Body of pancreas (tissue), 4 donors: Measurements from ENCODE around the gene PRKG1. TPM values are rescaled to one million over a fixed set of nuclear protein-coding genes. Genes with fewer than 3 reads are reported as not detected.

Experiments used
- ATAC-seq: fragments of 150-250 bp; one replicate; pipeline ENCODE4 v1.9.1; 2016
- DNase-seq, 4 donors: peaks; one replicate each; pipeline ENCODE4 v3.0.0-alpha.2; 2019
- H3K27ac ChIP-seq, 4 donors: fragments of 200-600 bp; sonication (generic); 1 replicate in 3 of 4; 2 replicates in 1 of 4; pipeline versions ENCODE4 v1.5.1 to v1.6.1; 2016 to 2019; ENCODE audit warnings: mild to moderate bottlenecking in 1 of 4, mixed read lengths in 1 of 4, moderate library complexity in 1 of 4
- H3K27me3 ChIP-seq, 2 donors: fragments of 200-600 bp; sonication (generic); one replicate each; pipeline ENCODE4 v1.6.0; 2016; ENCODE audit warnings: mild to moderate bottlenecking in 1 of 2
- H3K36me3 ChIP-seq, 2 donors: fragments of 200-600 bp; sonication (generic); replicated peaks in 1 of 2; 2 replicates each; pipeline ENCODE4 v1.5.1; 2016; ENCODE audit warnings: low read depth in 2 of 2; ENCODE audit not compliant: insufficient read depth in 1 of 2
- H3K4me1 ChIP-seq: fragments of 200-600 bp; sonication (generic); one replicate; pipeline ENCODE4 v1.6.0; 2016
- H3K4me3 ChIP-seq, 2 donors: fragments of 200-600 bp; sonication (generic); 1 replicate in 1 of 2; 2 replicates in 1 of 2; pipeline ENCODE4 v1.5.1; 2016 to 2019
- H3K9me3 ChIP-seq, 3 donors: fragments of 200-600 bp; sonication (generic); 1 replicate in 2 of 3; 2 replicates in 1 of 3; pipeline ENCODE4 v1.5.1; 2016
- CTCF ChIP-seq, 7 experiments: fragments of 450-650 bp in 4 of 7; fragments of 200-600 bp in 3 of 7; sonication (generic) in 3 of 7; IDR thresholded peaks; one replicate each; pipeline ENCODE4 v1.5.1; 2016 to 2019; ENCODE audit warnings: antibody characterized with exemption in 7 of 7
- POLR2A ChIP-seq, 3 donors: fragments of 450-650 bp; IDR thresholded peaks; one replicate each; pipeline ENCODE4 v1.6.1; 2016; ENCODE audit warnings: antibody characterized with exemption in 3 of 3, mild to moderate bottlenecking in 2 of 3
- WGBS, 2 donors: methylation state at CpG; one replicate each; pipeline ENCODE4 v1.1.5; 2017; 5-methylcytosine and 5-hydroxymethylcytosine counted together
- intact Hi-C: fragments of 100-400 bp; cut with DNase I; formaldehyde crosslinking; loops from one replicate; pipeline ENCODE4 v1.15.1; 2023
- total RNA-seq, 2 donors: library from RNA; depleted of rRNA; stranded (reverse); fragments of >200 nt; gene quantifications; one replicate each; pipeline ENCODE4 v1.1.0, GENCODE V29; 2016

The PRKG1 gene
- total RNA-seq, 2 donors from 2014 or later, result 14.2 to 18.9 TPM

DNA sequence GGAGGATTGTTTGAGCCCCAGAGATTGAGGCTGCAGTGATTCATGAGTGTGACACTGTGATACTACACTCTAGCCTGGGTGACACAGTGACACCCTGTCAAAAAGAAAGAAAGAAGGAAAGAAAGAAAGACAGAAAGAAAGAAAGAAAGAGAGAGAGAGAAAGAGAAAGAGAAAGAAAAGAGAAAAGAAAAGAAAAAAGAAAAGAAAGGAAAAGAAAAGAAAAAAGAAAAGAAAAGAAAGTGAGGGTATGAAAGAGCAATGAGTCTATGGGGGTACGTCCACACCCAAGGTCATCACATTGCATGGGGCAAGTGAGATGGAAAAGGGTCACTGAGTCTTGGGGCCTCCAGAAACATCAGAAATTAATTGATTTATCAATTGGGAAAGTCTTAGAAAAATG is 760.3 kb downstream of the PRKG1 start:
- H3K27me3 ChIP-seq, result no peaks in the 10 kb centered on the region
- ATAC-seq (no peak), DNase-seq (no peak)
- no peak overlapping the region for H3K27ac ChIP-seq
- 84 to 85% methylated on average over 1 of the region's 1 CpG for WGBS, 2 donors
- intact Hi-C loops, result no loop called here
- H3K36me3 ChIP-seq, result no peaks in the 10 kb centered on the region
- H3K4me1 ChIP-seq, result no peaks in the 10 kb centered on the region
- H3K9me3 ChIP-seq, result no peaks in the 10 kb centered on the region
- TF ChIP-seq POLR2A (IDR thresholded peaks at IDR 0.05), result no peak
- TF ChIP-seq CTCF (IDR thresholded peaks at IDR 0.05), result no peak
- H3K4me3 ChIP-seq, result no peak overlapping the region

GRCh38 chr10:51838471-51838870 is 764.2 kb downstream of the PRKG1 start:
- intact Hi-C loops, result no loop called here
- H3K9me3 ChIP-seq, result no peaks in the 10 kb centered on the region
- H3K36me3 ChIP-seq, result no peaks in the 10 kb centered on the region
- ATAC-seq (no peak), DNase-seq (no peak)
- TF ChIP-seq CTCF (IDR thresholded peaks at IDR 0.05) (no peak), POLR2A (IDR thresholded peaks at IDR 0.05) (no peak)
- no peak overlapping the region for H3K4me3 ChIP-seq
- no peak overlapping the region for H3K27ac ChIP-seq
- no peaks in the 10 kb centered on the region for H3K4me1 ChIP-seq
- H3K27me3 ChIP-seq, result no peaks in the 10 kb centered on the region
- WGBS, 2 donors, result 83% methylated on average over 3 of the region's 3 CpGs

GRCh38 chr10:51843966-51844365 is 769.7 kb downstream of the PRKG1 start:
- Histone ChIP-seq H3K9me3 (no peaks in the 10 kb centered on the region), H3K36me3 (no peaks in the 10 kb centered on the region), H3K27ac (no peak overlapping the region), H3K4me1 (no peaks in the 10 kb centered on the region), H3K4me3 (no peak overlapping the region), H3K27me3 (no peaks in the 10 kb centered on the region)
- intact Hi-C loops, result no loop called here
- TF ChIP-seq POLR2A (IDR thresholded peaks at IDR 0.05) (no peak), CTCF (IDR thresholded peaks at IDR 0.05) (no peak)
- DNase-seq (no peak), ATAC-seq (no peak)
- 62 to 77% methylated on average over 2 of the region's 2 CpGs for WGBS, 2 donors

DNA sequence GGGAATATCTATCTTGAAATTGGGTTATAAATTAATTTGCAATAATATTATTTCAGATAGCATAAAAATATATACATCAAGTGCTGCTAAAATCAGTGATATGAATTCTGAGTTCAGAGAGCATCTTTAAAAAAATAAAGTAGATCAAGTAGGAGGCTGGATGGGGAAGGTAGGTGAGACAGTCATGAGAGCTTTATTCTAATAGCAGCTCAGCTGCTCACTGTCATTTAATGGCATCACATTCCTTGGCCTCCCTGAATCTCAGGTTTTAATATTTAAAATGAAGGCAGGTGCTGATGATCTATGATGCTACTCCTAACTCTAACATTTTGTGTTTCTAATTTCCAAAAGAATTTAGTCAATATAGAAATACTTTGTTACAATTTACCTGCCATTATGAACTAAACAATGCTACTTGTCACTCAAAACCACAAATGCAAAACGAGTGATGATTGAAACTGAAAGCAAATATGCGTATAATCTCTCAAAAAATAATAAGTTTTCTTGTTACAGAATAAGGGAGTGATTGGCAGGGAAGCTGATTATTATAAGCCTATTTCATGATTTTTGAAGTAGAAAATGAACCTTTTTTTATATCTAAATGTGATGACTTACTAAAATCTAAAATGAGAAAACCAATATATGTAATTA is 772.7 kb downstream of the PRKG1 start:
- WGBS, 2 donors, result 57 to 66% methylated on average over 2 of the region's 2 CpGs
- H3K27ac ChIP-seq, result no peak overlapping the region
- no peak for TF ChIP-seq POLR2A (IDR thresholded peaks at IDR 0.05)
- no peak for TF ChIP-seq CTCF (IDR thresholded peaks at IDR 0.05)
- no peaks in the 10 kb centered on the region for H3K27me3 ChIP-seq
- H3K4me1 ChIP-seq, result no peaks in the 10 kb centered on the region
- intact Hi-C loops, result no loop called here
- H3K36me3 ChIP-seq, result no peaks in the 10 kb centered on the region
- no peak for ATAC-seq
- DNase-seq, result no peak
- no peak overlapping the region for H3K4me3 ChIP-seq
- no peaks in the 10 kb centered on the region for H3K9me3 ChIP-seq

DNA sequence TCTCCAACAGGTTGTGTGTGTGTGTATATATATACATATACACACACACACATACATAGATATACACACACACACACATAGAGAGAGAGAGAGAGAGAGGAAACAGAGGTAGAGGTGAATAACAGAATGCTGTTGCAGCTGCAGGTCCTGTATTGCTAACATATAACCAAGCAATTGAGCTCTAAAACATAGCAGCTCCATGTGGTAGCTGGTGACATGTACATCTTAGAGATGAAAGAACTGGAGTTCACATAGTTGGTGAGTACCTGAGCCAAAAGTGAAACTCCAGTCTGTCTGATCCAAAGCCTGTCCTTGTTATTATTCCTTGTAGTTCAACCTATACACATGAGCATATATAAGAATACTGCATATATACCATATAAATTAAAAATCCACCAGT is 778.0 kb downstream of the PRKG1 start:
- DNase-seq, result no peak
- ATAC-seq, result no peak

More for the DNA sequence above, 778.0 kb downstream of the PRKG1 start:
- intact Hi-C loops, result no loop called here
- H3K9me3 ChIP-seq, result no peaks in the 10 kb centered on the region
- H3K36me3 ChIP-seq, result no peaks in the 10 kb centered on the region
- no peaks in the 10 kb centered on the region for H3K27me3 ChIP-seq
- no peak for TF ChIP-seq POLR2A (IDR thresholded peaks at IDR 0.05)
- TF ChIP-seq CTCF (IDR thresholded peaks at IDR 0.05), result no peak
- no peaks in the 10 kb centered on the region for H3K4me1 ChIP-seq
- no peak overlapping the region for H3K27ac ChIP-seq
- no peak overlapping the region for H3K4me3 ChIP-seq
